NK-92 (cell line): ENCODE data around the gene GTF2E1.

ENCODE experiments used
- DNase-seq: peaks from one replicate; lab custom pipeline; 2025; ENCODE audit not compliant: unreplicated experiment; lab: John Stamatoyannopoulos, UW

The GTF2E1 gene

GRCh38 chr3:120796976-120797375, 54.4 kb downstream of the GTF2E1 start:
- no peak for DNase-seq

GRCh38 chr3:120797857-120798256, 55.3 kb downstream of the GTF2E1 start:
- no peak for DNase-seq

GRCh38 chr3:120798346-120798745, 55.8 kb downstream of the GTF2E1 start:
- DNase-seq = no peak

GRCh38 chr3:120800625-120801024, 58.1 kb downstream of the GTF2E1 start:
- DNase-seq = no peak

GRCh38 chr3:120801484-120801883, 58.9 kb downstream of the GTF2E1 start:
- DNase-seq = no peak

- no peak for DNase-seq
Observed at GRCh38 chr3:120802916-120803315, 60.4 kb downstream of the GTF2E1 start.

GRCh38 chr3:120816728-120817127, 74.2 kb downstream of the GTF2E1 start:
- DNase-seq = no peak

GRCh38 chr3:120820748-120821147, 78.2 kb downstream of the GTF2E1 start:
- DNase-seq = no peak

GRCh38 chr3:120821426-120821825, 78.9 kb downstream of the GTF2E1 start:
- no peak for DNase-seq

- no peak for DNase-seq
Observed at GRCh38 chr3:120823156-120823555, 80.6 kb downstream of the GTF2E1 start.

GRCh38 chr3:120824613-120825012, 82.1 kb downstream of the GTF2E1 start:
- DNase-seq = no peak

- DNase-seq = no peak
Observed at GRCh38 chr3:120828796-120829195, 86.3 kb downstream of the GTF2E1 start.

- DNase-seq = no peak
Observed at GRCh38 chr3:120831066-120831465, 88.5 kb downstream of the GTF2E1 start.
